ENCODE data around the gene LRRC61.
"Not testable (repeated sequence)": the region's sequence is repeated elsewhere in the genome, so short reads cannot be mapped to it uniquely, and the experiment has no call there.

Gene LRRC61

DNA sequence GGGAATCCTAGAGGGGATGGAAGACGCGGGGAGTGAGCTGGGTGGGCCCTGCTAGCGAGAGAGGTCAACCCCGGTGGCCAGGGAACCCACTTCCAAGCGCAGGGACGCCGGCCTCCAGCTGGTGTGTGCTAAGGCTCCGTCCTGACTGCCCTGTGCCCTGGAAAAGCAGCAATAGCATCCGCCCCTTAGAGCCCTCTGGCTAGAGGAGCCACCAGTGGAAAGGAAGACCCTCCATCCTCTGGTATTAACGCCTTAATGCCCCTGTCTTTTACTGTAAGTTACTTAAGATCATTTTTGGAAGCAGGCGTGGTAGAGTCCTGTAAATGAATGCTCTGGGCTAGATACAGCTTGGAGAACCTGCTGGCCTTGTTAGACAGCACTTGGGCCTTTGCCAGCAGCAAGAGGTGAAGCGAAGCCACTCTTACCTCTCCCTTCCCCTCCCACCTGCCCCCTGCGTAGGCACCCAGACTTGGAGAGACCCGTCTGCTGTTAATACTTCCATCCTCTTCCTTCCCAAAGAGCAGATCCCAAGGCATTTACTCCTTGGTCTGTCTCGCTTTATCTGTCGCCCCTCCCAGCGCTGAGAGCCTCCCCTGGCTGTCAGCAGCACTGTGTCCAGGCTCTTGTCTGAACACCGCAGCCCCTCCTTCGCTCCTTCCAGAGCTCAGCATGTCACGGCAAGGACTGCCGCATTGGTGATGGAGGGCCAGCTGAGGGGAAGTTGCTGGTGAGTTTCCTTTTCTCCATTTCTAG is 50.1 kb downstream of the LRRC61 start:
- no peak for DNase-seq

DNA sequence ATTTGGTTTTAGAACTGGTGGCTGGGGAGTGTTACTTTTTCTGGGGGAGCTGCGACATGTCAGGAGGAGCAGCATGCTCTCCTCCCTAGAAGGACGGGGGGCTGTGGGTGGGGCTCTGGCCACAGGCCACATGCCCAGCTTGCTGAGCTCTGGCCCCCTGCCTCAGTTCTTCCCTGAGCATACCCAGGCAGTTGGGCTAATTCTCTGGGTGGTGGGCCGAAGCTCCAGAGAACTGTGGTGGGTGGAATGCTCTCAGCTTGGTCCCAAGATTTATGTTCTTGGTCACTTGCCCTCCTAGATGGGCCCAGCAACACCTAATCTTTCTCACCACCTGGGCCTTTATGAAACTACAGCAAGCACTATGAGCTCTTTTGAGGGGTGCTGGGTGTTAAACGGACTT is 50.9 kb downstream of the LRRC61 start:
- DNase-seq, result no peak

DNA sequence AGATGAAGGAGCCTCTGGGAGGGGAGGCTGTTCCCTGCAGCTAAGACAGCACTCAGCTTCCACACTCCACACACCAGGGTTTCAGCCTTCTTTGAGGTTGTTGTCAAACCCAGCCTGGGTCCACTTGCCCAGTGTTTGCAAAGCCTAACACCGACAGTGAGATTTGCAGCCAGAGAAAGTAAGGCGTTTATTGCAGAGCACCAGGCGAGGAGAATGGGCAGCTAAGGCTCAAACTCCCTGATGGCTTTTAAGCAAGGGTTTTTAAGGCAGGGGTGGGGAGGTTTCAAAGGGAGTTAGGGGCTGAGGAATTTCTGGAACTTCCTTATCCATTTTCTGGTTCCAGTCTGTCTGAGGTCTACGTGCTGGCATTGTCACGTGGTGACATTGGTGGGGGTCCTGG is 51.3 kb downstream of the LRRC61 start:
- no peak for DNase-seq

DNA sequence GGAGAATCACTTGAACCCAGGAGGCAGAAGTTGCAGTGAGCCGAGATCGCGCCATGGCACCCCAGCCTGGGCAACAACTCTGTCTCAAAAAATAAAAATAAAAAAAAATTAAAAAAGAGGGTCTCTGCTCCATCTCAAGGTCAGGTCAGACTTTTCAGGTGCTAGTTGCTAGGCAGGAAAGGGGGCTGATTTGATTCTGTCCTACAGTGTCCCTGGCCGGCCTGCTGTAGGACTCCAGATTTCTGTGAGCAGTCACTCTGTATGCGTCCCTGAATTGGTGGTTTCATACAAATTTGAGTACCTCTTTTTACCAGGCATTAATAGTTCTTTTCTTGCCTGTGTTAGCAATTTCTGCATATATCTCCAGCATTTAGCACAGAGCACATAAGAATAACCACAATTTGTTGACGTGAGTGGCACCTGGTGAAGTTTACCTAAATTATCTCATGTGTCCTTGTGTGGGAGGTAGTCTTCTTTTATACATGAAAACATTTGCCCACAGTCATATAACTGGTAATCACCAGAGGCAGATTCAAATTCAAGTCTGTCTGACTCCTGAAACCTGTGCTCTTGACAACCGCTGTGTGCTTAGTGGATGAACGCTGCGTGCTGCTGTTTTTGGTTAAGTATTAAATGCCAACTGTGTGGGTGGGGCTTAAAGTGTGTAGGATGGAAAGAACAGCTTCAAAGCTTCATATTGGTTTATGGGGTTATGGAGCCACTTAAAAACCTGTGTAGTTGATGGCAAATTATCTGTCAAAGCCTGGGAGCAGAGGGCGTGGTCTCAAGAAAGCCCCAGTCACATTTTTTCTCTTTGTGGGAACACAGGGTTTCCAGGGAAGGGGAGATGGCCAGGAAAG is 52.7 kb downstream of the LRRC61 start:
- DNase-seq, result peak; percentile 48

DNA sequence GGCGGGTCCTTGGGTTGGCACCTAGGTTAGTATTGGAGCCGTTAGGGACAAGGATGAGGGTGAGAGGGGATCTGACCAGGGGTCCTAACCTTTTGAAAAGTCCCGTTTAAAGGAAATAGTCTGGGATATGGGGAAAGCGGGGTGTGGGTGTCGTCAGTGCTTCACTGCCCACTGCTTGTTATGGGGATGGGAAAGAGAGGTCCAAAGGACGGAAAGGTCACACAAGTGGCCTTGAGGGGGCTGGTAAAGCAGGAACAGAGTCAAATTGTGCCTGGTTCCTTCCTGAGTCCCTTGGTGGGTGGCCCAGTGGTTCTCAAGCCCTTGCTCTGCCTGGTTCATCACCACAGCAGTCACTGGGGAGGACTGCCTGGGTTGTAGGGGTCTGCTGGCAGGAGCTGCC is 53.4 kb downstream of the LRRC61 start:
- no peak for DNase-seq

DNA sequence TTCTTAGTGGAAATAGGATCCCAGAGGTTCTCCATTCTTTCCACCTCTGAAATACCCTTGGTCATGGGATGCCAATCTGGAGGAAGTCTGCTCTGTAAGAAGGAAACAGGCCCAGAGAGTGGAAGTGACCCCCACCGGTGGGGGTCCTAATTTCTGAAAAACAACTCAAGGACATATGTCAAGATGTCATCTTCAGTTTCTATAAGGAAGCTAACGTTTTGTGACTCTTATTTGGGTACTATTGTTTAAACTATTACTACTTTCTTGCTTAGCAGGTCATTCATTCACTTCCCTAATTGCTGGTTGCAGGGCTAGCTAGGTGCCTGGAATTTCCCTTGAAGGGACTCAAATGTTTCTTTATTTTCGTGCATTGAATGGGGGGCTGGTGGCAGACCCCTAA is 54.0 kb downstream of the LRRC61 start:
- DNase-seq, result no peak

DNA sequence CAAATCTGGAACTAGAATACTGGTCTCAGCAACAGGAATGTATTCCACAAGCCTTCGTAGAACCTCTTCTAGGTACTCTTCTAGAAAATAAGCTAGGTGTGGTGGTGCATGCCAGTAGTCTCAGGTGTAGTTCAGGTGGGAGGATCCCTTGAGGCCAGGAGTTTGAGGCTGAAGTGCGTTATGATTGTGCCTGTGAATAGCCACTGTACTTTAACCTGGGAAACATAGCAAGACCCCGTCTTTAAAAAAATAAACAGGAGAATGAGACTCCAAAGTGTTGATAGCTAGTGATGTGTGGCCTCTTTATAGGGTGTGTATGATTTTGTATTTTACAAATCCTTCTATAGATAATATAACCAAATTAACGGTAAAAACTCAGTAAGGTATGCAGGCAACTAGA is 54.5 kb downstream of the LRRC61 start:
- DNase-seq, result no peak

DNA sequence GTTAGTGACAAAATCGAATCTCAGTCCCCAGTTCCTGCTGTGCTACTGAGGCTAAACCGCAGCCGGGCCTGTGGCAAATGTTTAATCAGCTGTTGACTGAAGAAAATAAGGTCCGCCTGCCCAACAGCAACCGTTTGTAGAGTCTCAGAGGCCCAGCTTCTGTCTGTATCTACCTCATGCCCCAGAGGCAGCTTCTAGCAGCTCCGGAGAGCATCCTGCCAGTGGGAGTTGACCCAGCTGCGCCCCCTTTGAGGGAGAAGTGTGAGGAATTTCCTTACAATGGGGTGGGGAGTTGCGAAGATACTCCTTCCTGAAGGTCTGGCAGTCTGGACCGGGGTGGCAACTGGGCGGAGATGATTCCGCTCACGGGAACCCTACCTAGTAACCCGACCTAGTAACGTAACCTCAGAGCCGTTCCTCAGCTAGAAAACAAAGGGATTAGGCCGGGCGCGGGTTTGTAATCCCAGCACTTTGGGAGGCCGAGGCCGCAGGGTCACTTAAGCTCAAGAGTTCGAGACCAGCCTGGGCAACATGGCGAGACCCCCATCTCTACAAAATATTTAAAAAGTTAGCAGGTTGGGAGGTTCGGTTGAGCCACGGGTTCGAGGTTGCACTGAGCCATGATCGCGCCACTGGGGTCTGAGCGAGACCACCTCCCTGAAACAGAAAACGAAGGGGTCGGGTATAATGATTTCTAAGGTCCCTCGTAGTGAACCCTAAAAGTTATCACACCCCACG is 55.1 kb downstream of the LRRC61 start:
- peak; percentile 39 for DNase-seq

DNA sequence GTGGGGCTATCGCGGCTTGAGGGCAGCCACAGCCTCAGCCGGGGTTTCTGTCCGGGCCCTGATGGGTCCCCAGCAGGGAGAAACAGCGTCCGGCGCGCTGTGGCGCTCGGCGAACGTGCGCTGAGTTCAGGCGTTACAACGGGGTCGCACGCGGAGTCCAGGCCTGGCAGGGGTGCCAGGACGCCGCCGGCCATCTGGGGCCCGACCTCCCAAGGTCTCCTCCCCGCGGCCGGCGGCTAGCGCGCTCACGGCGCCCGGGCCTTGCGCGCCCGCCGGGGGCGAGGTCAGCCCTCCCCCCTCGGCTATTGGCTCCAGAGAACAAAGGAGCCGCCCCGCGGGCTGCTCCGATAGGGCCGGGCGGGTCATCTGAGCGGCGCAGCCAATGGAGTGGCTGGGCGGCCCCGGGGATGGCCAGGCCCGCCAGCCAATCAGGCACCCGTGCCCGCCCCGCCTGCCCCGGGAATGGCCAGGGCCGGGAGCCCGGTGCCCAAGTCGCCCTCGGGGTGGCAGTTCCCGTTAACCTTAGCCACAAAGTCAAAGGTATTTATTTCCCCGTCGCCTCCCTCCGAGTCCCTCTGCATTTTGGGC is 55.8 kb downstream of the LRRC61 start, which contains the start of gene ZNF775:
Gene ZNF775 (plus strand): TSS at position 478 of the 588 bp plus-strand sequence. CDS start 9,141 bp downstream, outside the sequence.
- DNase-seq, result peak; percentile 93

DNA sequence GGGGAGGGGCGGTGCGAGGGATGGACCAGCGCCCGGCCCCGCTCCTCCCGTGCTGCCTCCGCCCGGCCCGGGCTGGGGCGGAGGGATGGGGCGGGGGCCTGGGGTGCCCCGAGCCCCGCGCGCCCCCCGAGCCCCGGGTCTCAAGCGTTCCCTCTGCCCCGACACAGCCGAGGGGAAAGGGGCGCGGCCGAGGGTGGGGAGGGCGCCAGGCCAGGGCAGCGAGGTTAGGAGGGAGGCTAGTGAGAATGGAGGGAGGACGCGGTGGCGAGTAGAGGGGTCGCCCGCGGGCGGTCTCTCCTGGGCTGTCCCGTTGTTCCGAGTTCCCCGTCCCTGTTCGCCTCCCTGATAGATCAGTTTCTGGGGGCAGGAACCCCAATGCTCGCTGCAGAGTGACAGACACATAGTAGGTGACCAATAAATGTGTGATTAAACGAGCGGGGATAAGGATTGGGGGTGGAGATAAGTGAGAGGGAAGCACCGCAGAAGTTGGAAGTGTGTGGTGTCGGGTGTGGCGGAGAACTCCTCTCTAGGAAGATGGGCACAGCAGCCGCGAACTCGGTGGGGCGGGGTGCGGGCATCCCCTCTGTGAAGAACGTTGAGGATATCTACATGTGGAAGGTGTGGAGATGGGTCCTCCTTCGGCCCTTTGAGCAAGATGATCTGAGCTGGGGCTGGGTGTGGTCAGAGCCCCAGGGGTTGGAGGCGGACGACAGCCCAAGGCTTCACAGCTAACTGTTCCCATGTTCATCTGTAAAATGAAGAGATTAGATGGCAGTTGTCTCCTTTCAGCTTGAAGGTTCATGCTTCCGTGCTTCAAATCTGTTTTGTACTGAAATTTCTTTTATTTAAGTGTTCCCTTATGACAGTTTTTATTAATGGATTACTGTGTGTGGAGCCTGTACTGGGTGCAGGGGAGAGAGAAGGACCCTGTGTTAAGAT is 56.6 kb downstream of the LRRC61 start:
- DNase-seq, result no peak

DNA sequence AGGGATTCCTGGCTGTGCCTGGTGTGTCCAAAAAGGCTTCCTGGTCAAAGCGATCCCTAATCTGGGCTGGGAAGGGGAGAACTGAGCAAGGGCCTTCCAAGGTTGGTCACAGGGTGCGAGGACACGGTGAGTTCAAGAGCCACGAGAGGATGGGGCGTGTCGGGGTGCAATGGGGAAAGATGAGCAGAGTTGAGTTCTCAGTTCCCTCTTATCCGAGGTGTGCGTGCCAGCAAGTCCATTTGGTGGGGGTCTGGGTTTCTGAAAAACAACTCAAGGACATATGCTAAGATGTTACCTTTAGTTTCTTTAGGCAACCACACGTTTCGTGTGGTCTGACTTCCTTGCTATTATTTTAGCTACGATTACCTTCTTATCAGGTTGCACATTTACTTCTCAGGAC is 57.3 kb downstream of the LRRC61 start:
- no peak for DNase-seq

DNA sequence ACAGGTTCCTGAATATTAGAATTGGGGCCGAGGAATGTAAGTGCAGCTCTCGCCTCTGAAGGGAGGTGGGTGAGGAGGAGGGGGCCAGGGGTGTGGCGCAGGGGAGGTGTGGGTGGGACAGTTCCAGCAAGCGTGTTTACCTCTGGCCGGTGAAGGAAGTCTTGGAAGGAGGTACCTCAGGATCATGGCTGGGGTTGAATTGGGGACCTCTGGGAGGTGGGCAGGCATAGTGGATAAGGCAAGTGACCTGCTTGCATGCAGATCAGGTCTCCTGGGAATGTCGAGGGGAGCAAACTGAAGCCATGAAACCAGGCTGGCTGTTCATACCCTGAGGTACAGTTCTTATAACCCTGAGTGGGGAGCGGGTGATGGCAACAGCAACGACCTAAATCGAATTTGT is 57.9 kb downstream of the LRRC61 start:
- no peak for DNase-seq

DNA sequence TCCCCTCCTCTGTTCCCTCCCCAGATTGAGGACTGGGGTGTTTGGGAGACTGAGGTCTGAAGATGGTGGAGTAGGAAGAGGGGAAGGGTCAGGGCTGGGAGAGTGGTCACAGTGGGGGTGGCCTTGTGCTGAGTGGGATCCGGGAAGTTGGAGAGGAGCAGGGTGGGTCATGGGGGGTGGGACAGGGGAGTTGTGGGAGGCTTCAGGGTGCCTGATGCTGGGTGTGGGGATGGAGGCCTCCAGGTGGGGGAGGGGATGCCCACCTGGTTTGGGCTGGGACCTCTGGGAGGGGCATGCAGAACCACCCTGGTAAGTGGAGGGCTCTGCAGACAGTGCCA is 58.6 kb downstream of the LRRC61 start:
- DNase-seq, result no peak

DNA sequence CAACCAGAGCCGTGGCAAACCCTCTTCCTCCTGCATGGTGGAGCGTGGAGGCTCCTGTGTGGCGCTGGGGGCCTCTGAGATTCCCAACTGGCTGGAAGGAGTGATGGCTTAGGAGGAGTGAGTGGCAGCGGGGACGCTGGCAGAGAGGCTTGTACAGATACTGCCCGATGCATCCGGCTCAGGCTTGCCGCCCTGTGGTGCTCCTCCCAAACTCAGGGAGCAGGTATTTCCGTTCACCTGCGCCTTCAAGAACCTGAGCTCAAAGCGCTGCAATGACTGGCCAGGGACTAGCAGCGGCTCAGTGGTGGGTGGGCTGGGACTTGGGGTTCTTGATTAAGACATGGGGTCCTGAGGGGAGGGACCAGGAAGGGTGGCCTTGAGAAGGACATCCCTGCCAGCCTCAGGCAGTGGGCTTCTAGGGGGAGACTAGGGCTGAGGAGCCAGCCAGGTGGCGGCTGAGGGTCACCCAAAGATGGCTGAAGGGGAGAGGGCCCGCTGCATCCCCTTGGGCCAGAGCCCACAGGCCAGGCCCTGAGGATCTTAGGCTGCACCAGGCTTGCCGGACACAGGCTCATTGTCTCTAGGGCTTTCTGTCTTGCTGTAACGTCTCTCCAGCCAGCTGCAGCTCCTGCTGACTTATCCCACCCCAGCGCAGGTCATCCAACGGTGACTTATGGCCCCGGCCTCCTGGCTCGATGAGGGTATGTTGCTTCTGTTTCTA is 59.1 kb downstream of the LRRC61 start:
- DNase-seq, result no peak

DNA sequence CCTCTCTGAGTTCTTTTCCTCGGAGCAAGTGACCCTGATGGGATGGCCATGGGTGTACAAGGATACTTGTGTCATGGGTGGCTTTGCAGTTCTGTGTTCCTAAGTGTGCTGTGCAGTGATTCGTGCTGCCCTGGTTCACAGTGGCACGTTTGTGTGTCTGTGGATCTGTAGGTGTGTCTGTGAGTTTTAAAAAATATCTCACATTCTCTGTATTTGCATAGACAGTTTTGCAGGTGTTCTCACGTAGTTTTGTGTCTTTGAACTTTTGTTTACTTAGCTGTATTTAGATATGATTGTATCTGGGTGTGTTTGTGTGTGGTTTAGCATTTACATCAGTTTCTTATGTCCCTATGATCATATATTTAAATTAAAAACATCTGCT is 59.7 kb downstream of the LRRC61 start:
- no peak for DNase-seq

DNA sequence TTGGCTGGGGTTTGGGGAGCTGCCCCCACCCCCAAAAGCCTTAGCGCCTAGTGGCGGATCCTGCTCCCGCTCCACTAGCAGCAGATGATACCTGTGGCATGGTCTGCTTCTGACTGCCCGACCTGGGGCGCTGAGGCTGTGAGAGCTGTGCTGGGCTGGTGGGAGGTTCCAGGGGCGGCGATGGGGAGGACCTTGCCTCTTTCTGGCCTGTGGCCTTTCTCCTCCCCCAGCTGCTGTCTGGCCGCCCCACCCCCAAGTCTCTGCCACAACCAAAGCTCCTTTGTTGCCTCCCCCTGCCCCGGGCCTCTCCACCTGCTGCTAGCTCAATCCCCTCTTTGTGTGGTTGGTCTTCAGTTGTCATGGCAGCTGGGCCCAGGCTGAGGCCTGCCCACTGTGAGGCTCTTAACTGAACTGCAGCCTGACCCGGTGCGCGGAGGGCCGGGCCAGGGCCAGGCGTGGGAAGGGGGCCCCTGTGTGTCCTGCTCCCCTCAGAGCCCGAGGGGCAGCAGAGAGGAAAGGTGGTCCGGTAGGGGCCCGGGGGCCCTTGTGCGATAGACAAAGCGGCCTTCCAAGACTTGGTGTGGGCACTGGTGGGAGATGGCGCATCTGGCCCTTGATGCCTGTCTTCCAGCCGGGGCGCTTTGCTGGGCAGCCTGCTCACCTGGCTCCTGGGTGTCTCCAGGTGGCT is 60.7 kb downstream of the LRRC61 start:
- no peak for DNase-seq

DNA sequence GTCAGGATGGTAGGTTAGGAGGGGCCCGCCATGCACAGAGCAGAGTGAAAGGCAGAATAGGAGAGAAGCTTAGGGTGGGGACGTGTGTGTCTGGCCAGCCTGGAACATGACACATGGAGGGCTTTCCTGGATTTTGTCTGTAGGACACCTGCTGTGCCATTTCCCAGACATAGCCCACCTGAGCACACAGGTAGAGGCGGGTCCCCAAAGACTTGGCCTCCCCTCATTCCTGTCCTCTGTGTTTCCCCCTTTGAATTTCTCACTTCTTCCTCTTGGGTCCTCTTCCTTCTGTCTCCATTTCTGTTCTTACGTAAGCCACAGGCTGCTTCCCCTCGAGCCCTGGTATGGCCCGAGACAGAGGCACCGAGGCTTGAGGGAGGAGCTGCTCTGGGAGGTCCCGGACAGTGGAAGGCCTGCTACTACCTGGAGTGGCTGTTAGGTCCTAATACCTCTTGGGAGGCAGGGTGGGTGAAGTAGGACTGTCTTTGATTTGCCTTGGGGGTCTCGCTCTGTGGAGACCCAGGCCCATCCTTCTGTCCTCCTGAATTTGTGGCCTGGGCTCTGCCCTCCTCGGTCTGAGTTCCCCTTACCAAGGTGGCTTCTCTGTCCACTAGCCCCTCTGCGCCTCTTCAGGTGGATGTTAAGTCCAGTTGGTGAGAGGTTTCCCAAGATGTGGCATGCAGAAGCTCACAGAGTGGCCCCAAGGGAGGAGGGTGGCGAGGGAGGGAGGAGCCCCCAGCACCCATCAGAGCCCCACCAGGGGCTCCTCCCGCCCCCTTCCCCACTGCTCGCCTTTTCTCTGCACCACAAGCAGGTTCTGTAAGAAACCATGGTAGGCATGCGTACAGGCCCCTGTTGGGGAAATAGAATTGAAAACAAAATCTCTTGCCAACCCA is 61.5 kb downstream of the LRRC61 start:
- no peak for DNase-seq

DNA sequence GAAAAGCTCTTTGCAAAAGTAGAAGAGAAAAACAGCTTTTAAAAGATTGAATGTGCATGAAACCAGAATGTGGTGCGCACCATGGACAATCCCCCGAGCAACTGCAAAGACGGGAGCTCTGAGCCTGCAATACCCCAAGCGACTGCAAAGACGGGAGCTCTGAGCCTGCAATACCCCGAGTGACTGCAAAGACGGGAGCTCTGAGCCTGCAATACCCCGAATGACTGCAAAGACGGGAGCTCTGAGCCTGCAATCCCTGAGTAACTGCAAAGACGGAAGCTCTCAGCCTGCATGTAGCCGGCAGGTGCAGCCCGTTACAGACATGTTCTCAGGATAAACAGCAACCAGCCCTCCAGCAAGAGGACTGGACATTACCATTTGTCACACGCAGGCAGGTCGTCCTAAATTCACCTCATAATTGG is 62.2 kb downstream of the LRRC61 start:
- no peak for DNase-seq

DNA sequence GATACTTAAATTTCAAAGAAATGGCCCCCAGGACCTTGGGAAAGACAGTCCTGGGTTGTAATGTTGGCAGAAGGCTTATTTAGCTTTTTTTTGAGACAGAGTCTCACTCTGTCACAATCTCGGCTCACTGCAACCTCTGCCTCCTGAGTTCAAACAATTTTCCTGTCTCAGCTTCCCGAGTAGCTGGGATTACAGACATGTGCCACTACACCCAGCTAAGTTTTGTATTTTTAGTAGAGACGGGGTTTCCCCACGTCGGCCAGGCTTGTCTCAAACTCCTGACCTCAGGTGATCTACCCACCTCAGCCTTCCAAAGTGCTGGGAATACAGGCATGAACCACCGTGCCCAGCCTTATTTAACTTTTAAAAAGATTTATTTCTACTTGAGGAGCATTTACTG is 62.7 kb downstream of the LRRC61 start:
- DNase-seq, result not testable (repeated sequence)

All from activated naive CD4-positive, alpha-beta T cell treated with Interleukin-2 at 50 U/mL for 16 hours (primary cell).